Cerebellar cortex (tissue), 1 donor: ENCODE measurements around the gene ATP6V0B.

Experiments used
- DNase-seq: peaks from one replicate; pipeline ENCODE4 v3.0.0-alpha.2; 2015; ENCODE audit warnings: low spot score

Gene ATP6V0B

DNA sequence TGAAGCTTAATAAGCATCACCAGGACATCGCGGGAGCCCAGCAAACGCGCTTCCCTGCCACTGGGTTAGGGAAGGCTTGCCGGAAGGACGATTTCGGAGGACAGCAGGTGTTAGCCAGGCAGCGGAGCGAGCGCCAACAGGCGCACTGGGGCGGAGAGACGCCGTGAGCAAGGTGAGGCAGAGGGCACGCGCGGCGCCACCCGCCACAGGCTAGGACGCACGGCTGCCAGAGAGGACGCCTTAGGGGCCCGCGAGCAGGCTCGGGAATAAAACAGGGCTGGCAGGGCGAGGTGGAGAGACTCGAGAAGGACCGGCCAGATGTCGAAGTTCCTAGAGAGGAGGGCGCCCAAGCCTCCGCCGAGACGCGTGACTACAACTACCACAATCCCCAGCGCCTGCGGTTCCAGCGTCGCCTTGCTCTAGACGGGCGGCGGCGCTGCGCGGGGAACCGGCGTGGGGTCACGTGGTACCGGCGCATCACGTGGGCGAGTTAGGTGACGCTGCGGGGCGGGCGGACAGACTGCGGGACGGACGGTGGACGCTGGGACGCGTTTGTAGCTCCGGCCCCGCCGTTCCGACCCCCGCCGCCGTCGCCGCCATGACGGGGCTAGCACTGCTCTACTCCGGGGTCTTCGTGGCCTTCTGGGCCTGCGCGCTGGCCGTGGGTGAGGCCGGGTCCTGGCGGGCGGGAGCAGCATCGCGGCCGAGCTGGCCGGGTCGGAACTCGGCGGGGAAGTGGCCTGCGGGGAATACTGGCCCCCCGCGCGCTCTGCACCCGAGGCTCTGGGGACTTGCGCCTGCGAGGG is at the start of gene ATP6V0B:
TSS of gene ATP6V0B (plus strand) at position 518 of the 806 bp plus-strand sequence. CDS start at position 599, 81 bp downstream.
- peak; percentile 95 for DNase-seq

DNA sequence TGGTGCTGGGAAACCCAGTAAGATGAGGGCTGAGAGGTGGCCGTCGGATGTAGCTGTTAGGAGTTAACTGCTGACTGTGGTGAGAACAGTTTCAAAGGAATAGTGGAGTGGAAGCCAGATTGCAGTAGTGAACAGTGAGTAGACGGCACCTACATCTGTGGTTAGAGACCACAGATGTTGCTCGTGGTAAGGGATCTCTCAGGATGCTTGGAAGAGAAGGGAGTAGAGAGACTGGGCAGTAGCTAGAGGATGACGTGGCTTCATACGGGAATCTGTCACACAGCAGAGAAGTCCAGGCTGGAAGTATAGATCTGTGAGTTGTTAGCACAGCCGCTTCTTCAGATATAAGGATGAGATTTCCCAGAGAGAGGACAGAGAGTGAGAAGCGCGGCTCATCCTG is 48.9 kb upstream of the ATP6V0B start:
- no peak for DNase-seq

GRCh38 chr1:43930168-43930948 is 44.4 kb upstream of the ATP6V0B start:
- no peak for DNase-seq

DNA sequence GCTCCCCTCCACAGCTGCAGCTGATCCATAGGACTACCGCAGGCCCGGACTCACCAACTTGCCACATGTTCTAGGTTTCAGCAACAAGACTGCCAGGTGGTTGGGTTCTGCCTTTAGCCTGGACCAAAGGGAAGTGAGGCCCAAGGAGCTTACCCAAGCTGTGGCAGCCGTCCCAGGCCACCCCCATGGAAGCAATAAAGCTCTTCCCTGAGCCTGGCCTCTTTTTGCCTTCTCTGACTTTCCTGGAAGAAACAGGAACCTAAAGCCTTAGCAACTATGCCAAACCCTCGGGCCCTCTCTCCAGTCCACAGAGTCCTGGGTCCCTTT is 43.8 kb upstream of the ATP6V0B start:
- no peak for DNase-seq

DNA sequence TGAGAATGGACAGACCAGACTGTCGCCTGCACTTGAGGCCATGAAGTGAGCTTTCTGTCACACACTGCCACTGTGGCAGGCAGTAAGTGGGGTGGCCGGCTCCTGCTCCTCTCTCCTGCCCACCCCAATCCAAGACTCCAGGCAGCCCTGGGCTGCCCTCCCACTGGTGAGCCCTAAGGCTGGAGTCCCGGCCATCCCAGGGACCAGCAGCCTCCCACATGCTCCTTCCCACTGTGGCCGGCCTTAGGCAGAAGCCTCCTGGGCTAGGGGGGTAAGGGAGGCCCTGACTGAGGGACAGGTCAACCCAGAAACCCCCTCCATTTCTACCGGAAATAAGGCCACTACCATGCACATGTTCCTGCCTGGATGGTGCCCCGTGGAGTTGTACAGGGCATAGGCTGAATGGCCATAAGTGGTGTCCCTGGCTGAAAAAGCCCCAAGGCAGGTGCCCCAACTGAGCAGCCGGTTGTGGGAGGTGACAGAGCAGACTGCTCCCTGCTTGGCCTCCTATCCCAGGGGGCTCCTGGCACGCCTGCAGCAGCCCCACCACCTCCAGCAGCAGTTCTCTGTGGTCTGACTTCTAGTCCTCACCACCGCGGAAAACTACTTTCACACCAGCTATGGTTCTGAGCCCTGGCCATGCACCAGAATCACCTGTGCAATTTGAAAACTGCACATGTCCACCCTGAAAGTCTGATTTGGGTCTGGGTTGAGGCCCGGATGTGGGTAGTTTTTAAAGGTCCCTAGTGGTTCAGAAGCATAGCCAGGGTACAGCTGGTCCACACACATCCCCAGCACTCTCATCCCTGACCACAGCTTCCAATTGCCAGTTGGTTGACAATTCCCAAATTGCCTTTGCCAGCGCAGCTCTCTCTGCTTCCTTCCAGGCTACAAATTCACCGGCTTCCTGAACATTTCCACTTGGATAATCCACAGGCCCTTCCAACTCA is 42.8 kb upstream of the ATP6V0B start:
- no peak for DNase-seq

GRCh38 chr1:43932786-43933385 is 41.9 kb upstream of the ATP6V0B start:
- no peak for DNase-seq

GRCh38 chr1:43933386-43934100 is 41.2 kb upstream of the ATP6V0B start, which contains the start of gene ARTN:
ARTN (plus strand) TSS chr1:43933801; CDS start chr1:43935657, 1,856 bp downstream.
- no peak for DNase-seq

DNA sequence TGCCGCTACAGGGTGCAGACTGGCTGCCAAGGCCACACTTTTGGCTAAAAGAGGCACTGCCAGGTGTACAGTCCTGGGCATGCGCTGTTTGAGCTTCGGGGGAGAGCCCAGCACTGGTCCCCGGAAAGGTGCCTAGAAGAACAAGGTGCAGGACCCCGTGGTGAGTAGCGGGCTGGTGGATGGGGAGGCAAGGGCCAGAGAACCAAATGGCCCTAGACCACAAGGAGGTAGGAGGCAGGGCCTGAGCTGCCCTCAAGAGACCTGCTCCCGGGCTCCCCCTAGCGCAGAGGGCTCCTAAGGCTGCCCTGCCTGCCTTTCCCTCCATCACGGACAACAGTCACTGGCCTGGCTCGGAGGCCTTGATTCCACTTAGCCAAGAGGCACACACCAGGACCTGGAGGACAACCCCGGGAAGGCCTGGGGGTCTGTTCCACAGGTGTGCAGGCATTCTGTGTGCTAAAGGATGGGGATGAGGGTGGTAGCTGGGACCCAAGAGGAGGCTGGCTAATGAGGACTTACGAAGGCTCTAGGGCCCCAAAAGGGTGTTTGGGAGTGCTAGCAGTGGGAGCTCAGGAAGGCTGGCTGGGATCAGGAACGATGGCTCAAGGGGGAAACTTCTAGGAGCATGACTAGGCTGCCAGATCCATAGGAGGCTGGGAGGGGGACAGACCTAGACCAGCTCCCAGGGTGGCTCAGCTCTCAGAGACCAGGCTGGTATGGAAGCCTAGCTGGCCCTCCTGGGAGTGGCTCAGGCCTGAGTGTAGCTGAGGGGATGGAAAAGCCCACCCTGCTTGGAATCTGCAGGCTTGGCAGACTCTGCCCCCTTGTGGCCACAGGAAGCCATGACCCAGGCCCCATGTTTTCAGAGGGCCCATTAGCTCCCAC is 40.4 kb upstream of the ATP6V0B start:
- peak; percentile 59 for DNase-seq

DNA sequence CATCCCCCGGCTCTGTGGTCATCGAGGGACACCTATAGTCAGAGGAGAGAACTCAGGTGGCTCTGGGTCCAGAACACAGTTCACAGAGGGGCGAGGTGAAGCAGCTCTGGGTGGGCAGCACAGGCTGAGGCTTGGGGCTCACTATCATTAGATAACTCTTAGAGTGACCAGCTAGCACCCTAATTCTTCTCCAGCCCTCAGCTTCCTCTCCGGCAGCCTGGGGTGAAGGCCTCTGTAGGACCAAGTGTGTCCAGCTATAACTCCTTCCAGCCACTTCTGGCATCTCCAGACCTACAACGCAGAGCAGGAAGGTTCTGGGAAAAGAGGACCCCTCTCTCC is 39.8 kb upstream of the ATP6V0B start:
- no peak for DNase-seq

DNA sequence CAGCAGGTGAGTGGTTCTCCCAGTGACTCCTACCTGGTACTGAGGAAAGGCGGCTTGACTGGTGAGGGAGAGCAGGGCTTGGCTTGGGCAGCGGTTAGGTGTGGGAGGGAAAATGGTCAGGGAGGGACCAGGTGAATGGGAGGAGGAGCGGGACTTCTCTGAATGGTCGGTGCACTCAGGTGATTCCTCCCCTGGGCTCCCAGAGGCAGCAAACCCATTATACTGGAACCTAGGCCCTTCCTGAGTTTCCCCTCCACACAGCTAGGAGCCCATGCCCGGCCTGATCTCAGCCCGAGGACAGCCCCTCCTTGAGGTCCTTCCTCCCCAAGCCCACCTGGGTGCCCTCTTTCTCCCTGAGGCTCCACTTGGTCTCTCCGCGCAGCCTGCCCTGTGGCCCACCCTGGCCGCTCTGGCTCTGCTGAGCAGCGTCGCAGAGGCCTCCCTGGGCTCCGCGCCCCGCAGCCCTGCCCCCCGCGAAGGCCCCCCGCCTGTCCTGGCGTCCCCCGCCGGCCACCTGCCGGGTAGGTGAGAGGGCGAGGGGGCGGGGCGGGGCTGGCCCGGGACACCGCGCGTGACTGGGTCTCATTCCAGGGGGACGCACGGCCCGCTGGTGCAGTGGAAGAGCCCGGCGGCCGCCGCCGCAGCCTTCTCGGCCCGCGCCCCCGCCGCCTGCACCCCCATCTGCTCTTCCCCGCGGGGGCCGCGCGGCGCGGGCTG is 38.9 kb upstream of the ATP6V0B start:
- DNase-seq, result no peak

- DNase-seq, result no peak
Measured at GRCh38 chr1:43936431-43937151, 38.2 kb upstream of the ATP6V0B start.

DNA sequence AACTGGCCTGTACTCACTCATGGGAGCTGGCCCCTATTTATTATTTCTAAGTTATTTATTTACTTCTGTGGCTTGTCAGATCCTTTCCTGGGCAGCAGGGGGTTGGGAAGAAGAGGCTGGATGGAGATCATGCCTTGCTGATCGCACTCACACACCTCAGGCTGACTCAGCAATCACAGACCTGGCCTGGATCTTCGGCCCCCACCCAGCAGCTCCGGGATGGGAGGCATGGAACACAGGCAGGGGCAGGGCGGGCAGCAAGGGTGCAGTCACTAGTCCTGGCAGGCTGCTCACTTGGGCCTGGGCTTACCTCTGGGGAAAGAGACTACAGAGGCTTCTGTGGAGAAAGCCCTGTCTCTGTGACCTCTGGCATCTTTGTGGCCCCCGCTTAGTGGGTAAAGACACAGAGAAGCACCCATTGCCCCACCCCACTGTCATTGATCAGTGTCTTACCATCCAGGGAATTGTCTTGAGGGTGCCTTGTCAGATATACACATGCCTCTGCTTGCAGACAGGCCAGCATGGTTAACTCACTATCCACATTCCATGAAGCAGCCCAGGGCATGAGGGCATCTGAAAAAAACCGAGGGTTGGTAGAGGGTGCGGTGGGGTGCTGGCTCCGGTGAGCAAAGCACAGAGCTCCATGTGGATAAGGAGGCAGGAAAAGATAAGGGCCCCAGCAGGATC is 37.4 kb upstream of the ATP6V0B start:
- no peak for DNase-seq

DNA sequence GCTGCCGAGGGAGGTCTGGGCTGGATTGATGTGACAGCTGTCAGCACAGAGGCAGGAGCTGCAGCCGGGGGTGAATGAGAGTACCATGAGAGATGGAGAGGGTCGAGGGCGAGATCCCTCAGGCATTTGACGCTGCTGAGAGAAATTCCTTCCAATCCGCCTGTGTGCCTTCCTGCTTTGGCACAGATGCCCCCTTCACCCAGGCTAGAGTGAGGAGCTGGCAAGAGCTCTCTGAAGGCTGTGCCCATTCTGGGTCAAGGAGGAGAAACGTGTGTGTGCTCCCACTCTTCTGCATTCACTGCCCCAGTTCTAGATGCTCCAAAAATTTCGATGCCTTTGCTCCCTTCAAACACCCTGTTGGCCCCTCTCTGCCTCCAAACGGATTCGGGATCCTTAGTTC is 36.4 kb upstream of the ATP6V0B start:
- peak; percentile 49 for DNase-seq

DNA sequence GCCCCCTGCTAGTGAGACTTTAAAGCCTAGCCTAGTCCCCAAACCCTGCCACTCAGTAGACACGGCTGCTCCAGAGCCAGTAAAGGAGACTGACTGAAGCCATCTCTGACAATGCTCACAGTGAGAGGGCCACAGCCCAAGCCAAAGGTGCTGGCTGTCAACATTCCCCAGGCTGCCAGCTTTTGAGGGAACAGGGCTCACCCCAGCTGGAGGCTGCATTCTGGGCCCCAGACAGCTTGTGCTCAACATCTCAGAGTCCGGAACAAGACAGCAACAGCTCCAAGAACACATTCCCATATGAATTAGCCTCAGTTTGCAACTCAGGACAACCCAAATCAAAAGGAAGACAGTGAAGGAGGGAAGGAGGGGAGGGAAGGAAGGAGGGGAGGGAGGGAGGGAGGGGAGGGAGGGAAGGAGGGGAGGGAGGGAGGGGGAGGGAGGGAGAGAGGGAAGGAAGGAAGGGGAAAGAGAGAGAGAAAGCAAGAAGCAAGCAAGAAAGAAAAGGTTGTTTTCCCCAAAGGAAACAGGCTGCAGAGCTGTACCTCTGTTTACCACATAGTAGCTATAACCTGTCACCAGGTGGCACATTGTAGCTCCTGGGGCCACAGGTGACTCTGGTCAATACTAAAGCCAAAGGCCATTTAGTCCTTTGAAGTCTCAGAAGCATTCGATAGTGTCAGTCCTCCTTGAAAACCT is 35.7 kb upstream of the ATP6V0B start:
- peak; percentile 90 for DNase-seq

GRCh38 chr1:43942411-43942810 is 32.3 kb upstream of the ATP6V0B start:
- DNase-seq, result no peak

DNA sequence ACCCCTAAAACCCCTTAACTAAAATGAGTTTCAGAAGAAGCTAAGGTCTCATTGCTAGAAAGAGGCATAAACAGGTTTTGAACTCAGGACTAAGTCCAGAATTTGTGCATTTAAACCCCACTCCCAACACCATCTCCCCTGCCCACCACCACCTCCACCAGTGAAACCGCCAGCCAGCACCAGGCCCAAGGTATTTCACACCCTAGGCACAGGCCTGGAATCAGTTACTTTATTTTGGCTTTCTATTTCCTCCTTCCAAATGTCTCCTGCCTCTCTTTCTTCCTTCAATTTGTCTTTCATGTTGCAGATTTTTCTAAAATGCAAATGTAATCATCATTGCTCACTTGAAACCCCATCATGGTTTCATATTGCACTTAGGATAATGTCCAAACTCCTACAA is 29.9 kb upstream of the ATP6V0B start:
- no peak for DNase-seq

- no peak for DNase-seq
Measured at GRCh38 chr1:43945674-43946235, 29.0 kb upstream of the ATP6V0B start.
